Sigmoid colon (tissue), 7 donors: ENCODE measurements around the gene TBC1D16. TPM values are rescaled to one million over a fixed set of nuclear protein-coding genes. Genes with fewer than 3 reads are reported as not detected.

Experiments used
- DNase-seq: peaks from one replicate; pipeline ENCODE4 v3.0.0-alpha.2; 2019
- H3K27ac ChIP-seq, 4 donors: fragments of 200-600 bp; sonication (generic); one replicate each; pipeline ENCODE4 v1.5.1; 2016 to 2019; ENCODE audit warnings: mild to moderate bottlenecking in 1 of 4
- H3K27me3 ChIP-seq, 3 donors: fragments of 200-600 bp; sonication (generic); one replicate each; pipeline ENCODE4 v1.5.1; 2019; ENCODE audit warnings: mild to moderate bottlenecking in 1 of 3
- H3K36me3 ChIP-seq, 4 donors: fragments of 200-600 bp; sonication (generic); one replicate each; pipeline ENCODE4 v1.5.1; 2016 to 2019
- H3K4me1 ChIP-seq, 4 donors: fragments of 200-600 bp; sonication (generic); one replicate each; pipeline ENCODE4 v1.5.1; 2017 to 2019
- H3K4me3 ChIP-seq, 4 donors: fragments of 200-600 bp; sonication (generic); one replicate each; pipeline ENCODE4 v1.5.1; 2017 to 2019; ENCODE audit warnings: mild to moderate bottlenecking in 2 of 4, moderate library complexity in 1 of 4
- H3K9me3 ChIP-seq, 4 donors: fragments of 200-600 bp in 3 of 4; sonication (generic) in 3 of 4; one replicate each; pipeline versions ENCODE4 v1.5.1 to v1.6.1; 2013 to 2019
- EP300 ChIP-seq, 4 donors: sonication (generic); formaldehyde crosslinking; IDR thresholded peaks; one replicate each; pipeline ENCODE4 v1.6.1; 2017; ENCODE audit warnings: antibody characterized with exemption in 4 of 4
- POLR2A ChIP-seq, 2 donors: fragments of 450-650 bp; IDR thresholded peaks; one replicate each; pipeline ENCODE4 v1.6.1; 2016; ENCODE audit warnings: antibody characterized with exemption in 2 of 2, mild to moderate bottlenecking in 2 of 2, moderate library complexity in 2 of 2
- POLR2AphosphoS5 ChIP-seq, 4 donors: sonication (generic); formaldehyde crosslinking; IDR thresholded peaks; one replicate each; pipeline ENCODE4 v1.6.1; 2017; ENCODE audit warnings: antibody characterized with exemption in 4 of 4
- WGBS, 2 donors: extraction: QIAGEN DNeasy Blood & Tissue Kit; methylation state at CpG; one replicate each; pipeline ENCODE4 v1.1.7; 2013; 5-methylcytosine and 5-hydroxymethylcytosine counted together
- intact Hi-C: fragments of 100-400 bp; cut with DNase I; formaldehyde crosslinking; loops from one replicate; pipeline ENCODE4 v1.15.1; 2023
- polyA plus RNA-seq, 3 donors: library from polyadenylated mRNA; stranded (reverse); fragments of 200-250 nt; gene quantifications; one replicate each; pipeline ENCODE4 v1.2.3, GENCODE V29; 2013
- total RNA-seq, 4 donors: library from RNA; depleted of rRNA; stranded (reverse); fragments of >200 nt; gene quantifications; one replicate each; pipeline ENCODE4 v1.1.0, GENCODE V29; 2016
- TF ChIP-seq, protein P1 (sequence below), 4 experiments: fragments of 450-650 bp in 3 of 4; fragments of 200-600 bp in 1 of 4; IDR thresholded peaks; one replicate each; pipeline ENCODE4 v1.5.1; 2016 to 2019; ENCODE audit warnings: antibody characterized with exemption in 4 of 4, mild to moderate bottlenecking in 3 of 4, moderate library complexity in 2 of 4
- donor health status: healthy with polysubstance abuse.
- donor health status: Bipolar disorder and iron deficiency.
- donor health status: healthy.

Gene TBC1D16
- total and polyA plus RNA-seq, 7 donors: 3.6 to 21.9 (median 15.7) TPM

DNA sequence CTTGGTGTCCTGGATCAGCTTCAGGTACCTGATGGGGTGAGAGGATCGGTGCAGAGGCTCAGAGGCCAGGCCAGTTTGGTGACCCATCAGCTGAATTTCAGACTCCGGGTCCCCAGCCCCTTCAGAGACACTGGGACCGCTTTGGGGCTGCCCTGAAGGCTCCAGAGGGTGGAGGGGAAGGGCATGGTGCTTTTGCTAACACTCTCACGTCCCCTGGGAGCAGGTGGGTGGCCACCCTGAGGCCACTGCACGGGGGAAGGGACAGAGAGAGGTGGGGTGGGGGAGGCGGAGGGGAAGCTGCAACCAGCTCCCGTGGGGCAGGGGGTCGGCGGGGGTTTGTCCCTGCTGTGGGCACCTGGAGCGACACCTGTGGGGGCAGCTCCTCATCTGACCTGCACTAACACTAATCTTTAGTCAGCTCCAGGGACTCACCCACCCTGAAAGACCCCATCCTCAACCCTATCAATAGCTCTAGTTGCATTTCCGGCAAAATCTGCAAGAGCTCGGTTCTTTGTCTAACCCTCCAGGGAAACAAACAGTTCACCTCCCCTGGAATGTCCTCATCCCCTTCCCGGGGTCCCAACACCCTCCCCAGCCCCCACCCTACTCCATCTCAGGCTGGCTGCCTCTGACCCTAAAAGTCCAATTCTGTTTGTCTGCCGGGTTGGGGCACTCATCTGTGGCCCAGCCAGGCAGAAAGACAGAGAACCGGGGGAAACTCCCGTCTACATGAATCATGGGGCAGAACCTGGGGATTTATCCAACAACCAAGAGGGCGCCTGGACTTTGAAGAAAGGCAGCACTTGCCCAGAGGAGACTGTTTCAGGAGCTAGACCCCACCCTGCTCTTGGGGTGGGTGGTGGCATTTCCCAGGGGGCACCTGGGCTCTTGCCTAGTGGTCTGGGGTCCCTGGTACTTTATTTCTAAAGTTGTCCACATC, 104.5 kb downstream of the TBC1D16 start:
- Histone ChIP-seq H3K27me3 (peaks cover 37 to 70% (median 54%) of the 10 kb centered on the region in 3 donors), H3K4me3 (no peak overlapping the region), H3K36me3 (no peaks in the 10 kb centered on the region), H3K4me1 (peaks cover 0 to 16% (median 14%) of the 10 kb centered on the region in 4 donors), H3K9me3 (no peaks in the 10 kb centered on the region), H3K27ac (no peak overlapping the region)
- no peak for DNase-seq
- intact Hi-C loops: no loop called here
- TF ChIP-seq, protein P1, sequence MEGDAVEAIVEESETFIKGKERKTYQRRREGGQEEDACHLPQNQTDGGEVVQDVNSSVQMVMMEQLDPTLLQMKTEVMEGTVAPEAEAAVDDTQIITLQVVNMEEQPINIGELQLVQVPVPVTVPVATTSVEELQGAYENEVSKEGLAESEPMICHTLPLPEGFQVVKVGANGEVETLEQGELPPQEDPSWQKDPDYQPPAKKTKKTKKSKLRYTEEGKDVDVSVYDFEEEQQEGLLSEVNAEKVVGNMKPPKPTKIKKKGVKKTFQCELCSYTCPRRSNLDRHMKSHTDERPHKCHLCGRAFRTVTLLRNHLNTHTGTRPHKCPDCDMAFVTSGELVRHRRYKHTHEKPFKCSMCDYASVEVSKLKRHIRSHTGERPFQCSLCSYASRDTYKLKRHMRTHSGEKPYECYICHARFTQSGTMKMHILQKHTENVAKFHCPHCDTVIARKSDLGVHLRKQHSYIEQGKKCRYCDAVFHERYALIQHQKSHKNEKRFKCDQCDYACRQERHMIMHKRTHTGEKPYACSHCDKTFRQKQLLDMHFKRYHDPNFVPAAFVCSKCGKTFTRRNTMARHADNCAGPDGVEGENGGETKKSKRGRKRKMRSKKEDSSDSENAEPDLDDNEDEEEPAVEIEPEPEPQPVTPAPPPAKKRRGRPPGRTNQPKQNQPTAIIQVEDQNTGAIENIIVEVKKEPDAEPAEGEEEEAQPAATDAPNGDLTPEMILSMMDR (IDR thresholded peaks at IDR 0.05): no peak
- TF ChIP-seq POLR2AphosphoS5 (IDR thresholded peaks at IDR 0.05) (no peak), POLR2A (IDR thresholded peaks at IDR 0.05) (no peak), EP300 (IDR thresholded peaks at IDR 0.05) (no peak)
- WGBS, 2 donors: 28 to 29% methylated on average over 17 of the region's 17 CpGs

DNA sequence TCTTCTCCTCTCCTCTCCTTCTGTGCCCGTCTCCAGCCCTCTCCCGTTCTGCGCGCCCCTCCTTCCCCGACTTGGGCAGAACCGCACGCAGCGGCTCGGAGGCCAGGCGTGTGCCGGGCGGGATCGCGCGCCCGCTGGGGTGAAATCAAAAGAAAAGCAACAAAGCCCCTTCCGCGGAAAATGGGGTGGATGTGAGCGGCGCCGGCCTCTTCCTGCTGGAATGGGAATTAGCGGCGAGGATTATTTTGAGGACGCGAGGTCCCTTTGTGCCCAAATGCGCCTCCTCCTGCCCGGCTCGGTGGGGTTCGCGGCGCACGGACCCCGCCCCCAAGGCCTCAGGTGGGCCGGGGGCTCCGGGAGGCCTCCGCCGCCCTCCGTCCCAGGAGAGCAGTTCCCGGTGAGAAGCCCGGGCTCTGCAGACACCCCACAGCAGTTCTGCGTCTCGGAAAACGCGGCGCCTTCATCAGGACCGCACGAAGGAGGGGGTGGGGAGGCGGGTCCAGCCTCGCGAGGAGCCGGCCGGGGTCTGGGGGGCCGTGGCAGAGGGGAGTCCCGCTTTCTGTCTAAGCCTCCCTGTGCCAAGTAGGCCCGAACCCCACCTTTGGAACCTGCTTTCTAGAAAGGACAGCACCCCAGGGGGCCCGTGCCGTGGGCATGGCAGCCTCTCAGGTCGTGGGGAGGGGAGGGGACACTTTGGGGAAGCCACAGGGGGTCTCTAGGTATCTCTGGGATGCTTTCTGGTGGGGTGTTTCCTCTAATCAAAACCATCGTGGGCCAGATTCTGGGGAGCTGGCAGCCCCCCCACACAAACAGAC, 105.4 kb downstream of the TBC1D16 start:
- Histone ChIP-seq H3K4me3 (peak overlapping the region in 2 of 4 donors; percentile 25 to 29), H3K4me1 (peaks cover 0 to 16% (median 15%) of the 10 kb centered on the region in 4 donors), H3K27me3 (peaks cover 37 to 75% (median 60%) of the 10 kb centered on the region in 3 donors), H3K9me3 (no peaks in the 10 kb centered on the region), H3K36me3 (no peaks in the 10 kb centered on the region), H3K27ac (no peak overlapping the region)
- whole genome bisulfite sequencing, 2 donors: 2% methylated on average over 59 of the region's 59 CpGs
- TF ChIP-seq POLR2AphosphoS5 (IDR thresholded peaks at IDR 0.05) (no peak), POLR2A (IDR thresholded peaks at IDR 0.05) (no peak), EP300 (IDR thresholded peaks at IDR 0.05) (no peak)
- TF ChIP-seq, protein P1 (IDR thresholded peaks at IDR 0.05): no peak
- intact Hi-C loops: no loop called here
- no peak for DNase-seq

DNA sequence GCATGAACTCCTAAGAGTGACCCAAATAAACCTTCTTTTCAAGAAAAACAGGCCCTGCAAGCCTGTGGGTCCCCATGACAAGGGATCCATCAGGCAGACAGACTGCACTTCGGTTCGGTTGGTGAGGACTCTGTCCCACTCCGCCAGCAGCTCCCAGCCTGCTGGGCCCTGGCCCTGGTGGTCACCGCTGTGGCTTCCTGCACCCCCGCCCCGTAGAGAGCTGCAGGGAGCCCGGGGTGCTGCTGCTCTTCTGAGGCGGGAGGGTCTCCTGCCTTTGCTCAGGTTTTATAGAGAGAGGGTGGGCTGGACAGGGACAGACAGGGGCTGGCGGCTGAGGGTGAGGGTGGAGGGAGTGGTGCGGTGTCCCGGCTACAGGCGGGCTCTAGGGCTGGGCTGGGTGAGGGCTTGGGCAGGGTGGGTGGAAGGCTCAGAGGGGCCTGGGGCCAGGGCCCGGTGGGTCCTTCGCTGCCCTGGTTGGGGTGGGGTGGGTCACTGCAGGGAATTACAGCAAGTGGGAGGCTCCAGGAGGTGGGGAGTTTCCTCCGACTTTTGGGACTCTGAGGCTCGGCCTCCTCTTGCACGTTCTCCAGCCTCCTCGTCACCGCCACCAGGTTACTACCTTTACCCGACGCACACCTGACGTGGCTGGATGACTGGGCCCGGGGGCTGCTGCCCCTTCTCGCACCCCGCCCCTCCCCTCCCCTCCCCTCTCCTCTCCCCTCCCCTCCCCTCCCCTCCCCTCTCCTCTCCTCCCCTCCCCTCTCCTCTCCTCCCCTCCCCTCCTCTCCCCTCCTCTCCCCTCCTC, 106.2 kb downstream of the TBC1D16 start:
- H3K27me3 ChIP-seq: peaks cover 37 to 78% (median 60%) of the 10 kb centered on the region in 3 donors
- intact Hi-C loops: no loop called here
- peak overlapping the region in 1 of 4 donors; percentile 29 for H3K4me3 ChIP-seq
- H3K4me1 ChIP-seq: peaks cover 0 to 21% (median 15%) of the 10 kb centered on the region in 4 donors
- DNase-seq: no peak
- WGBS, 2 donors: 74 to 75% methylated on average over 25 of the region's 25 CpGs
- TF ChIP-seq POLR2A (IDR thresholded peaks at IDR 0.05) (no peak), POLR2AphosphoS5 (IDR thresholded peaks at IDR 0.05) (no peak), EP300 (IDR thresholded peaks at IDR 0.05) (no peak)
- TF ChIP-seq, protein P1 (IDR thresholded peaks at IDR 0.05): no peak
- no peak overlapping the region for H3K27ac ChIP-seq
- H3K9me3 ChIP-seq: no peaks in the 10 kb centered on the region
- no peaks in the 10 kb centered on the region for H3K36me3 ChIP-seq

DNA sequence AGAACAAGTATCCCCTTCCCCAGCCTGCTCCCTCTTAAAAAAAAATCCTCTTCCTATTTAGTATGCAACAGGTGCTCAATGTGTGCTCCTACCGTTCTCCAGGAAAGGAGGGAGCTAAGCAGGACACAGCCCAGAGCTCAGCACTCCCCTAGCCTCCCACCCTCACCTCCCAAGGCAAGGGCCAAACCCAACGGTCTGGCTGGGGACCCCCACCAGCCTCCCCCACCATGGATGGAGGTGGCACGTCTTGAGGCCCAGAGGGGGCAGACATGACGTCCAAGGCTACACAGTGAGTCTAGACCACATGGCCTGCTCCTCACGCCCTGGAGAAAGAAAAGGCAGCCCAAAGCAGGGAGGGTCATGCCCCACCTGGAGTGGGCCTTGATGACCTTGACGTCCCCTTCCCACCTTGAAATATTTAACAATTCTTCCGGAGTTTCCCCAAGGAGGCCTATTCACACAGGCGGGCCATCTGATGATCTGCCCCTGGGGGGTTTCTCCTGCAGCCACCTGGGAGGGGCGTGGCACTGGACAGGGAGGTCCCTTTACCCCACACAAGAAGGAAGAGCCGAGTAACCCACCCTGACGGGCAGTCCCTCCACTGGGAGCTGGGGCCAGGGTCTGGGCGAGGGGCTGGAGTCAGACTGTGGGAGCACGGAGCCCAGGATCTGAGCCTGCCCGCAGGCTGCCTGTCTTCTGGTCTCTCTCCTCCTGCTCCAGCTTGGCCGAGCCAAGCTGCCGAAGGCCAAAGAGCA, 107.0 kb downstream of the TBC1D16 start:
- DNase-seq: no peak
- H3K4me1 ChIP-seq: peaks cover 0 to 18% (median 15%) of the 10 kb centered on the region in 4 donors
- WGBS, 2 donors: 86 to 87% methylated on average over 16 of the region's 16 CpGs

More for the DNA sequence above, 107.0 kb downstream of the TBC1D16 start:
- no peaks in the 10 kb centered on the region for H3K9me3 ChIP-seq
- H3K4me3 ChIP-seq: no peak overlapping the region
- TF ChIP-seq POLR2AphosphoS5 (IDR thresholded peaks at IDR 0.05): no peak
- TF ChIP-seq, protein P1 (IDR thresholded peaks at IDR 0.05): no peak
- H3K36me3 ChIP-seq: no peaks in the 10 kb centered on the region
- H3K27ac ChIP-seq: no peak overlapping the region
- peaks cover 37 to 78% (median 60%) of the 10 kb centered on the region in 3 donors for H3K27me3 ChIP-seq
- intact Hi-C loops: no loop called here
